GM18507 (cell line): ENCODE measurements around the gene NOB1.

Source experiments
- DNase-seq: peaks from one replicate; pipeline ENCODE4 v3.0.0; 2011; ENCODE audit warnings: low read depth; ENCODE audit not compliant: insufficient read length; ENCODE audit errors: extremely low spot score
- FAIRE-seq: peaks from 2 replicates; lab custom pipeline; 2011; peaks lifted over from hg19 to GRCh38; lab: Jason Lieb, UNC

The NOB1 gene

GRCh38 chr16:69699915-69700314 is 54.8 kb downstream of the NOB1 start:
- DNase-seq (no peak), FAIRE-seq (no peak)

- DNase-seq (no peak), FAIRE-seq (no peak)
These were observed 56.3 kb downstream of the NOB1 start for GRCh38 chr16:69698404-69698803.

- no peak for DNase-seq
- no peak for FAIRE-seq
These were observed 60.8 kb downstream of the NOB1 start for GRCh38 chr16:69693916-69694315.

- FAIRE-seq = no peak
- DNase-seq = no peak
These were observed 62.5 kb downstream of the NOB1 start for GRCh38 chr16:69691980-69692911.
